GM12864 (cell line): ENCODE data around the gene ZBTB7A.

Experiments
- DNase-seq: peaks from one replicate; pipeline ENCODE4 v3.0.0-alpha.2; 2011; ENCODE audit warnings: low read depth
- H3K4me3 ChIP-seq: 2 replicates; pipeline ENCODE4 v1.5.1; 2011; ENCODE audit warnings: mild to moderate bottlenecking, low read depth, low read length, control low read depth
- CTCF ChIP-seq: IDR thresholded peaks from 2 replicates; pipeline ENCODE4 v1.5.1; 2011; ENCODE audit warnings: low read depth, mild to moderate bottlenecking, moderate library complexity, low read length, control low read depth, inconsistent platforms; ENCODE audit errors: missing control alignments

Gene ZBTB7A

GRCh38 chr19:4080473-4080872, 13.8 kb upstream of the ZBTB7A start:
- TF ChIP-seq CTCF = no peak
- H3K4me3 ChIP-seq = no peak overlapping the region
- no peak for DNase-seq

- TF ChIP-seq CTCF = no peak
- no peak for DNase-seq
- peak overlapping the region; percentile 44 for H3K4me3 ChIP-seq
Measured at GRCh38 chr19:4077800-4078684, 11.3 kb upstream of the ZBTB7A start.

GRCh38 chr19:4077007-4077374, 10.3 kb upstream of the ZBTB7A start:
- no peak for TF ChIP-seq CTCF
- H3K4me3 ChIP-seq = no peak overlapping the region
- no peak for DNase-seq

- no peak for TF ChIP-seq CTCF
- DNase-seq = no peak
- no peak overlapping the region for H3K4me3 ChIP-seq
Measured at GRCh38 chr19:4075373-4075772, 8.7 kb upstream of the ZBTB7A start.

- no peak for TF ChIP-seq CTCF
- DNase-seq = no peak
- no peak overlapping the region for H3K4me3 ChIP-seq
Measured at GRCh38 chr19:4071610-4072009, 4.9 kb upstream of the ZBTB7A start.

- DNase-seq = no peak
Measured at GRCh38 chr19:4069331-4069959, 2.7 kb upstream of the ZBTB7A start.

More at GRCh38 chr19:4069331-4069959, 2.7 kb upstream of the ZBTB7A start:
- no peak for TF ChIP-seq CTCF
- no peak overlapping the region for H3K4me3 ChIP-seq
